CD4-positive, alpha-beta T cell treated with Interleukin-12 subunit alpha and Interleukin-12 subunit beta, for 1 hour (primary cell): ENCODE results near the gene WDR54.
A peak's percentile ranks its signal among the peaks of the same experiment; 100 is the strongest.
"Not testable (repeated sequence)": the region's sequence is repeated elsewhere in the genome, so short reads cannot be mapped to it uniquely, and the experiment has no call there.

Experiments
- DNase-seq: peaks from one replicate; pipeline ENCODE4 v3.0.0-alpha.2; 2020

WDR54 gene

DNA sequence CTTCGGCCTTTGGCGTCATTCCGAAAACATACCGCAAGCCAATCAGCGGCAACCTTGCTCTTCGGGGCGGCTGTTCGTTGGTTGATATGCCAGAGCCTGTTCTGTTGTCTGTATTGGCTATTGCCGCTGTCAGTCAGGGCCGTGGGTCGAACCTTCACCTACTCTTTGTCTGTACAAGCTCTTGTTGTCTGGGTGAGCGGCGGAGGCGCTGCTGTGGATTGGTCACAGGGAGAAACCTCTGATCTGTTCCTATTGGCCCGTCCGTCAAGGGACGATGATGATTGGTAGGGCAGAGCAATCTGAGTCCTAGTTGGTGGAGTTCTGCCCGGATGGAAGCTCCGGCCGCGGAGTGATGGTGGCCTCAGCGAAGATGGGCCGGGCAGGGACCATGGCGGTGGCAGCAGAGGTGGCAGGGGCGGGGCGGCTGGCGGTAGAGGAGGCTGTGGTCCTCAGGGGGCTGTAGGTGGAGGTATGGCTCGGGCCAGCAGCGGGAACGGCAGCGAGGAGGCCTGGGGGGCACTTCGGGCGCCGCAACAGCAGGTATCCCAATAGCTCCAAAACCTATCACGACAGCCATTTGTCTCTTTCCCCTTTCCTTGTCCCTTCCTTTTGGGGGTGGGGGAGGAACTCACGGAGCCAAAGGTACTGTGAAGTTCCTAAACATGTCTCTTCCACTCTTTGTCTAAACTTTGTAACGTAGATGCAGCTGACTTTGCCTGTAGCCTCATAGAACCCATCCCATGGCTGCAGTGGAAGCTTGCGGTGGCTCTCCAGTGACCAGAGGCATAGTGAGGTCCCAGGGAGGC lies 36.8 kb downstream of the WDR54 start, which contains the start of gene WBP1:
WBP1 (plus strand) TSS at position 307 of the 806 bp plus-strand sequence; CDS start at position 472, 165 bp downstream.
- DNase-seq = peak; percentile 100

DNA sequence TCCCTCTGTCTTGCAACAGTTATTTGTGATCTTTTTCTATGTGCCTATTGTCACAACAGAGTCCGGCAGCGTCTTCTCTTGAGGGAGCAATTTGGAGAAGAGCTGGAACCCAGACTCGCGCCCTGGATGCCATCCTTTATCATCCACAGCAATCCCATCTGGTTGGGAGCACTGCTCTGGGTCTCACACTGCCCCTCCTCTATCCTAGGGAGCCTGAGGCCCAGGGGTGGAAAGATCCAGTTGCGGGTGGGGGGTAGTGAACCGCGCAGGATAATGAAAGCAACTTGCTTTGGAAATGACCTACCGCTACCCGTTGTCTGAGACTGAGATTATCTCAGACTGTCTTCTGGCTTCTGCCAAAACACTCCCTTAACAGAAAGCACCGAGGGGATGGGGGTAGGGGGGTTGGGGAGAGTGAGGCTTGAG lies 37.4 kb downstream of the WDR54 start:
- no peak for DNase-seq

DNA sequence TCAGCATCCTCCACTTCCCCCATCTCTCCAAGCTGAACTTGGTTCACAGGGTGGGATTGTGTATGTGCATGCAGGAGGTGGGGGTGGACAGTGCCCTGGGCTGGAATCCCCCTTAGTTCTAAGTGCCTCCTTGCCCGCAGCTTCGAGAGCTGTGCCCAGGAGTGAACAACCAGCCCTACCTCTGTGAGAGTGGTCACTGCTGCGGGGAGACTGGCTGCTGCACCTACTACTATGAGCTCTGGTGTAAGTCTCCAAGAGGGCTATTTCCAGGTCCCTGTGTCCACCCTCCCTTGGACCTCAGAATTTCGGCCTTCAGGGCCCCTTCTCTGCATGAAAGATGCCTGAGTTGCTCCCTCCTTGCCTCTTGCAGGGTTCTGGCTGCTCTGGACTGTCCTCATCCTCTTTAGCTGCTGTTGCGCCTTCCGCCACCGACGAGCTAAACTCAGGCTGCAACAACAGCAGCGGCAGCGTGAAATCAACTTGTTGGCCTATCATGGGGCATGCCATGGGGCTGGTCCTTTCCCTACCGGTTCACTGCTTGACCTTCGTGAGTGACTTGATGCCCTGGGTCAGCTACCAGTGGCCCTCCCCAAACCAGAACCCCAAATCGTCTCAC lies 38.1 kb downstream of the WDR54 start:
- not testable (repeated sequence) for DNase-seq

DNA sequence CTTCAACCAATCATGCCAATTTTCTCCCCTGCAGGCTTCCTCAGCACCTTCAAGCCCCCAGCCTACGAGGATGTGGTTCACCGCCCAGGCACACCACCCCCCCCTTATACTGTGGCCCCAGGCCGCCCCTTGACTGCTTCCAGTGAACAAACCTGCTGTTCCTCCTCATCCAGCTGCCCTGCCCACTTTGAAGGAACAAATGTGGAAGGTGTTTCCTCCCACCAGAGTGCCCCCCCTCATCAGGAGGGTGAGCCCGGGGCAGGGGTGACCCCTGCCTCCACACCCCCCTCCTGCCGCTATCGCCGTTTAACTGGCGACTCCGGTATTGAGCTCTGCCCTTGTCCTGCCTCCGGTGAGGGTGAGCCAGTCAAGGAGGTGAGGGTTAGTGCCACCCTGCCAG lies 38.7 kb downstream of the WDR54 start:
- not testable (repeated sequence) for DNase-seq

DNA sequence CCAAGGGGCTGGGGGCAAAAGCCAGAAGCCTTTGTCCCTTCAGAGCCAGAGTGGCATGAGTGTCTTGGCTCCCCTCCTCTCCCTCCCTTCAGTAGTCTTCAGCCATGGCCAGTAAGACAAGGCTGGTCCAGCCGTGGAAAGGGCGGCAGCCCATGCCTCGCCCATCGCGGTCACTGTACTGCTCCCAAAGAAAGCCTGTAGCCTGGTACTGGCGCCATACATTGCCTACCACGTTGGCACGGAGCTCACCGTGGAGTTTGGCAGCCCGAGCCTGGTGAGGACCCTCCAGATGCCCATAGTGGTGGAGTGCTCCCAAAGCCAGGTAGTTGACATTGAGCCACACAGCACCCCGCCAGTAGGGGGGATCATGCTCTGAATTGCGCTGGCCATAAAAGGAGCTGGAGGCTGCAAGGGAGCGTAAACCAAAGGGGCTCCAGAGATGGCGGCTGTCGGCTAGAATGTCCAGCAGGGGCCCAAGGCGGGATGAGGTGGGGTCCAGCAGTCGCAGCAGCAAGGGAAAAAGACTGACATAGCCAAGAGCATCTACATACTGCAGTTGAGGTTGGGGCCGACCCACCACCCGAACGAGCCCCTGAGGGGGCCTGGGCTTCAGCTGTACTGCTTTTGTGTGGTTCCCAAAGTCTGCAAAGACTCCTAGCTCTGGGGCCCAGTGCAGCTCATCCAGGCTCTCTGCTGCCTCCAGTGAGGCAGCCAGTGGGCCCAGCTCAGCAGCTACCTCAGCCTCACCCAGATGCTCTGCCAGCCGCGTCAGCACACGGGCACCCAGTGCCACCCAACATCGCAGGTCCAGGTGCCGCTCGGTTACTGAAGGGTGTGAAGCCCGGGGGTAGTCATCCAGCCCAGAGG lies 39.9 kb downstream of the WDR54 start:
- DNase-seq = no peak

DNA sequence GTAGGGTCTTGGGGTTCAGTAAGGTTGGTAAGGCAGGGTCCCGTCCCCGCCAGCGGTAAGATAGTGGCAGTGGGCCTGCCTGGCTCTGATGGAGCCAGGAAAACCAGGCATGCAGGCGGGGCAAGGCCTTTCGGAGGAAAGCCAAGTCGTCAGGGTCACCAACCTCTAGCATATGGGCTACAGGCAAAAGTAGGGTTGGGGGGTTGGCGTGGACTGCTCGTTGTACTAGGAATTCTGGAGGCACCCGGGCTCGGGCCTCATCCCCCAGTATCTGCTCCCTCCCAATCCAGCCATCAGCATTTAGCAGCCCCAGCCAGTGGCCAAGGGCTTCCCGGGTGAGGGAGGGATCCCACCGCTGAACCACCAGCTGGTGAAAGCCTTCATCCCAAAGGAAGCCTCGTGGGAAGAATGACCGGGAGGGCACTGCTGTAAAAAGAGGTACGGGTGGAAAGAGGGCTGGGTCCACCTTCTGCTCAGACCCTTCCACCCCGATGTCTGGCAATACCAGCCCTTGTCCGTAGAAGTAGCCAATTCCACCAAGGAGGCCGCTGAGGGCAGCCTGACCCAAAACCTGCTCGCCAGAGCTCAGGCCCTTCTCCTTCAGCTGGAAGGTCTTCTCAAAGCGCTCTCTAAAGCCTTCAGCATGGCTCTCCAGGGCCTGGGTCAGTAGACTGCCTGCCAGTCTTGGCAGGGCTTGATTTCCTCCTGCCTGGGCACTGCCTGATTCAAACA lies 40.7 kb downstream of the WDR54 start:
- DNase-seq = no peak

DNA sequence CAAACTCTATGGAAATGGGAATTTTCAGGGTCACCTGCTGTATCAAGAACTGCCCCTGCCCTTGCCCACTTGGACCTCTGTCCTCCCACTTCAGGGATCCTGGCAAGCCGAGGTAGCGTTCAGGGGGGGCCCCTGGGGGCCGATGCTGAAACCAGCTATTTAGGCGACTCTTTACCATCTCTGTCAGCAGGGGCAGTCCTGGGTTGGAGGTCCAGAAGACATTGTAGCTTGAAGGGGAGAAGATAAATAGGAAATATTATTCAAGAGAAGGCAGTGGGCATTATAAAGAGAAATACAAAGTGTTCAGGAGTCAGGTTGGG lies 41.2 kb downstream of the WDR54 start:
- no peak for DNase-seq

DNA sequence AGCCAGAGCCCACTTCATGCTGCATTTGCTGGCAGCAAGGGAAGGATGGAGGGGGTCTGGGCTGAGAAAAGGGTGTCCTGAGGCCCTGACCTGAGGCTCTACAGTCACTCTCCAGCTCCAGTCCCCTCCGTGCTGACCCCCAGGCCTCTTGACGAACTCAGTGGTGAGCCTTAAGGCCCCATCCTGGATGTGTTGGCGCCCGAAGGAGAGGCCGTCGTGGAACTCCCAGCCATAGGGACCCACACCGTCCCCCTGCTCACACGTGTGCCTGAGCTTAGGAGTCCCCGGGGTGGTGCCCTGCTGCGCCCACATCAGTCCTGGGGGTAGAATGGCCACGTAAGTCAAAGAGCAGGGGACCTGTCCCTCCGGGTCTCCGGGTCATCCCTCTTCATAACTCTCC lies 42.9 kb downstream of the WDR54 start:
- no peak for DNase-seq

DNA sequence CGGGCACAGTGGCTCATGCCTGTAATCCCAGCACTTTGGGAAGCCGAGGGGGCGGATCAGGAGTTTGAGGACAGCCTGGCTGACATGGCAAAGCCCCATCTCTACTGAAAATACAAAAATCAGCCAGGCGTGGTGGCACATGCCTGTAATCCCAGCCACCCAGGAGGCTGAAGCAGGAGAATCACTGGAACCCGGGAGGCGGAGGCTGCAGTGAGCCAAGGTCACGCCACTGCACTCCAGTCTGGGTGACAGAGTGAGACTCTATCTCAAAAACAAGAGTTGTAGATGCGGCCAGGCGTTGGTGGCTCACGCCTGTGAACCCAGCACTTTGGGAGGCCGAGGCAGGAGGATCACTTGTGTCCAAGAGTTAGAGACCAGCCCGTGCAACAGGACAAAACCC lies 49.2 kb downstream of the WDR54 start:
- DNase-seq = not testable (repeated sequence)

DNA sequence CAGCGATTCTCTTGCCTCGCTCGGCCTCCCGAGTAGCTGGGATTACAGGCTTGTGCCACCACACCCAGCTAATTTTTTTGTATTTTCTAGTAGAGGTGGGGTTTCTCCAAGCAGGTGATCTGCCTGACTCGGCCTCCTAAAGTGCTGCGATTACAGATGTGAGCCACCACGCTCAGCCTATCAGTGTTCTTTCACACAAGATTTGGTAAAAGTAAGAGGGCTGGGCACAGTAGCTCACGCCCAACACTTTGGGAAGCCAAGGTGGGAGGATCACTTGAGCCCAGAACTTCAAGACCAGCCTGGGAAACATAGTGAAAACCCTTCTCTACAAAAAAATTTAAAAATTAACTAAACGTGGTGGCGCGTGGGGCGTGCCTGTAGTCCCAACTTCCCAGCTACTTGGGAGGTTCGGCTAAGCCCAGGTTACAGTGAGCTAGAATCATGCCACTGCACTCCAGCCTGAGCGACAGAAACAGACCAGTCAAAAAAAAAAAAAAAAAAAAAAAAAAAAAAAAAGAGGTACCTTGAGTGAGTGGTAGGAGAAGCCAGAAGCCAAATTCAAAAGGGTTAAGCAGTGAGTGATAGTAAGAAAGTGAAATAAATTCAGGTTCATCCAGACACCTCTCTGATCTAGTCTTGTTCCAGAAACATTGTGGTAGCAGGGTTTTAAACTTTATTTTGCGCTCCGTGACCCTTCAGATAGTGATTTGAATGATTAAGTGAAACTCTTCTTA lies 50.0 kb downstream of the WDR54 start:
- no peak for DNase-seq

DNA sequence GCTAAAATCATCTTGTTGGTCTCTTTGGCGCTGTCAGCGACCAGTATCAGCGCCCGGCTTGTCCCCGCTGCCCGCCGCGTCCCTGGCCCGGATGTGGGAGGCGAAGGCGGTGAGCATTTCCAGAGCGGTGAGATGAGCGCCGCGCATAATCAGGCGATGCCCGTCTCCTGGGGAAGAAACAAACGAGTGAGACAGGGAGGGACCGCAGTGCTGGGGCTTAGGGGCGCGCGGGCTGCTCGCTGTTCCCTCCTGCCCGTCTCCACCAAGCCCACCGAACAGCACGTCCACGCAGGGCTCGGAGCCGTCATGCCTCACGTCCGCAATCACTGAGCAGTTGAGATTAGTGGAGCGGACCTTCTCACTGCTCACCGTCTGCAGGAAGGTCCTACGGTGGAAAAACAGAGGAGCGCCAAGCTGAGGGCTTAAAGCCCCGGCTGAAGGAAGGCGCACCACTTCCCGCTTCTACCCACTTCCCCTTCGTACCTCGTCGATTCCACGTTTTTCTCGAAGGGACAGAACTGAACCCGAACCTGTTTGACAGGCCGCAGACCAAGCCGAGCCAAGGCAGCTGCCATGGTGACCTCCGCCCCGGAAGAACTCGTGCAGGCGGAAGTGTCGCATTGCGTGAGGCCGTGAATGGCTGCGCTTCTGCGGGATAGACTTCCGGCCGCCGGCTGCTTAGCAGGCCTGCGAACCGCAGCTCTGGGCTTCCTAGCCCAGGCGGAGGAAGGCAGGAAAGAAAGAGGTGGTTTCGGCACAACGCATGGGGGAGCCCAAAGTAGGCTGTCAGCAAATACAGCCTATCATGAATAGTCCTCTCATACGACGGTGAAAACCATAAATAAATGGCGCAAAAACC lies 50.8 kb downstream of the WDR54 start, which contains the start of gene MRPL53:
MRPL53 (minus strand) TSS at position 595 of the 859 bp plus-strand sequence; CDS start at position 575, 20 bp downstream.
- peak; percentile 96 for DNase-seq

DNA sequence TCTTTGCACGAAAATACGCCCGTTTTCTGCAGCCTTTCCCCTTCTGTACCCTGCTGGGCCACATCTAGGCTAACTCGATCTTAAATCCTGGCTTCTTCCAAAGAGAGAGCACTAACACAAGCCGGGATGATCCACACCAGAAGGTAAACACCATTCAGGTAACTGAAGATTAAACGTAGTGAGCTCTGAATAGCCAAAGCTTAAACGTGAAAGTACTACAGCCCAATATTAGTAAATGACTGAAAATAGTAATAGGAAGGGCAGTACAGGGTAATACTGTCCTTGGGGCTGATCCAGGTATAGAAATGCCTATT lies 51.4 kb downstream of the WDR54 start:
- no peak for DNase-seq

DNA sequence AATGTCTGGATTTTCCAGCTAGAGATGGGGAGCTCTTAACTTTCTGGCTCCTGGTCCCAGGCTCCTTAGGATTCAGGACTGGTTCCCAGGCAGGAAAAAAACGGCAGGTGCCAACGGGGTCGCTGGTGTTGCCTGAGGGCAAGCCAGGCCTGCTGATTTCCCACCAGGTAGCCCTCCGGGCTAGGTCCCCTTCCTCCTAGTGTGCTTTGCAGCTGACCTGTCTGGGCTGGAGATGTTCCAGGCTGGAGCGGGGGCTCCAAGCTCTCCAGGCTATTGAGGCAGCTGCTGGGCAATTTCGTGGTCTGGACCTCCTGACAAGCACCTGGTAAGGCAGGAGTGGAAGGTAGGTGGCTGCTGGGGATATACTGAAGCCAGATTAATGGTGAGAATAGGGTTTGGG lies 53.0 kb downstream of the WDR54 start:
- DNase-seq = no peak

DNA sequence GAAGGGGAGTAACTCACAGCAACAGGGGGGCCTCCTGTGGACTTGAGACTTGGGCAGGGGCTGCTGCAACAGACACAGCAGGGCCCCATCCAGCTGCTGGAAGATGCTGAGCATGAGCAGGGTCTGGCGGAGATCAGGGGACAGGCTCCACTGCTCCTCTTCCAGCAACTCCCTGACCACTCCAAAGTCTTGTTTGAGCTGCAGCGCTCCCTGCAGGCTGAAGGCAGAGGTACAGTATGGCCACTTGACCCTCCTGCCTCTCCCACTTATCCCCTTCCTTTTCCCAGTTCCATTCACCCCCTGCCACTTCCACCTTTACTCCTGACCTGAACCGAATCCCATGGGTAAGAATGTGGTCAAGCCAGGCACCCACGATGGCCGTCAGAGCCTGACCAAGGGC lies 53.4 kb downstream of the WDR54 start:
- DNase-seq = no peak
